ENCODE data around the gene ALDH1L1.

Gene ALDH1L1

GRCh38 chr3:126111126-126111551 lies 69.2 kb downstream of the ALDH1L1 start:
- Histone ChIP-seq H3K4me3 (ENCODE audit: low read depth, low read length) (no peak overlapping the region), H3K4me1 (ENCODE audit: control insufficient read depth, insufficient read depth, low read length) (no peaks in the 10 kb centered on the region), H3K27me3 (ENCODE audit: control insufficient read depth, insufficient read depth, low read length) (no peaks in the 10 kb centered on the region), H3K36me3 (ENCODE audit: control insufficient read depth, insufficient read depth, low read length) (no peaks in the 10 kb centered on the region), H3K9me3 (ENCODE audit: control insufficient read depth, insufficient read depth, low read length) (no peaks in the 10 kb centered on the region), H3K9ac (ENCODE audit: low read depth, low read length) (no peak overlapping the region)

DNA sequence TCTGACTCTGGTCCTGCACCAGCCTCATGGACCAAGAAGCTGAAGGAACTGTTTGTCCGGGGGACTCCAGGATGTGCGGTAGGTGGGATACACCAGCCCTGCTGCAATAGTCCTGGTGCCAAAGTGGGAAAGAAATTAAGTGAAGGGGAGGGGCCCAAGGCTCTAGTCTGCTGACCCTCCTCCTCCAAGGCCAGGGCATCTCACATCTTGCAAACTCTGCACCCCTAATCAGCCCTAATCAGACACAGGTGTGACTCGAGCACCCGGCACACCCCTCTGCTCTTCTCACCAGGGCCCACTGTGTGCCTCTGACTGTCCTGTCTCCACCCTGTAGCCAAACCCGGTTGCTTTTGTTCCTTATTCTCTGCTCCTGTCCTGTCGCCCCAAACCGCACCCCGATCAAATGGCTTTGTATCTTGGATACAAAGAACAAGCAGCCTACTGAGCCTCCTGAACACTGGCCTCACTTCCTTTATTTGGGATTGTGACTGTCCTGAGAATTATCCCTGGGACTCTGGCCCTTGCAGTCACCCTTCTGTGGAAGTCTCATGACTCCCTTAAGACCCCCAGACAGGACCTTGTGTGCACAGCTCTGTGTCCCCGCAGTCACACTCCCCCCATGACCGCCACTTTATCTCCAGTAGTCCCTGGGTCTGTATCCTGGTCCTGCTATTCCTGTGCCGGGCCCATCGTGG lies 69.8 kb downstream of the ALDH1L1 start:
- no peaks in the 10 kb centered on the region for H3K4me1 ChIP-seq (ENCODE audit: control insufficient read depth, insufficient read depth, low read length)
- no peaks in the 10 kb centered on the region for H3K27me3 ChIP-seq (ENCODE audit: control insufficient read depth, insufficient read depth, low read length)
- no peak overlapping the region for H3K4me3 ChIP-seq (ENCODE audit: low read depth, low read length)
- H3K9ac ChIP-seq (ENCODE audit: low read depth, low read length), result no peak overlapping the region
- H3K36me3 ChIP-seq (ENCODE audit: control insufficient read depth, insufficient read depth, low read length), result no peaks in the 10 kb centered on the region
- no peaks in the 10 kb centered on the region for H3K9me3 ChIP-seq (ENCODE audit: control insufficient read depth, insufficient read depth, low read length)

GRCh38 chr3:126109880-126110235 lies 70.5 kb downstream of the ALDH1L1 start:
- Histone ChIP-seq H3K9ac (ENCODE audit: low read depth, low read length) (no peak overlapping the region), H3K9me3 (ENCODE audit: control insufficient read depth, insufficient read depth, low read length) (no peaks in the 10 kb centered on the region), H3K36me3 (ENCODE audit: control insufficient read depth, insufficient read depth, low read length) (no peaks in the 10 kb centered on the region), H3K4me3 (ENCODE audit: low read depth, low read length) (no peak overlapping the region), H3K4me1 (ENCODE audit: control insufficient read depth, insufficient read depth, low read length) (no peaks in the 10 kb centered on the region), H3K27me3 (ENCODE audit: control insufficient read depth, insufficient read depth, low read length) (no peaks in the 10 kb centered on the region)

- Histone ChIP-seq H3K36me3 (ENCODE audit: control insufficient read depth, insufficient read depth, low read length) (no peaks in the 10 kb centered on the region), H3K4me3 (ENCODE audit: low read depth, low read length) (no peak overlapping the region), H3K9me3 (ENCODE audit: control insufficient read depth, insufficient read depth, low read length) (no peaks in the 10 kb centered on the region), H3K27me3 (ENCODE audit: control insufficient read depth, insufficient read depth, low read length) (no peaks in the 10 kb centered on the region), H3K4me1 (ENCODE audit: control insufficient read depth, insufficient read depth, low read length) (no peaks in the 10 kb centered on the region), H3K9ac (ENCODE audit: low read depth, low read length) (no peak overlapping the region)
These were observed 71.1 kb downstream of the ALDH1L1 start for GRCh38 chr3:126109146-126109879.

GRCh38 chr3:126108676-126109050 lies 71.7 kb downstream of the ALDH1L1 start:
- Histone ChIP-seq H3K4me3 (ENCODE audit: low read depth, low read length) (no peak overlapping the region), H3K9me3 (ENCODE audit: control insufficient read depth, insufficient read depth, low read length) (no peaks in the 10 kb centered on the region)

GRCh38 chr3:126107957-126108675 lies 72.3 kb downstream of the ALDH1L1 start:
- Histone ChIP-seq H3K9me3 (ENCODE audit: control insufficient read depth, insufficient read depth, low read length) (no peaks in the 10 kb centered on the region), H3K27me3 (ENCODE audit: control insufficient read depth, insufficient read depth, low read length) (no peaks in the 10 kb centered on the region), H3K4me3 (ENCODE audit: low read depth, low read length) (no peak overlapping the region), H3K4me1 (ENCODE audit: control insufficient read depth, insufficient read depth, low read length) (no peaks in the 10 kb centered on the region), H3K36me3 (ENCODE audit: control insufficient read depth, insufficient read depth, low read length) (no peaks in the 10 kb centered on the region), H3K9ac (ENCODE audit: low read depth, low read length) (no peak overlapping the region)

More at GRCh38 chr3:126108676-126109050, 71.7 kb downstream of the ALDH1L1 start:
- no peaks in the 10 kb centered on the region for H3K4me1 ChIP-seq (ENCODE audit: control insufficient read depth, insufficient read depth, low read length)
- no peak overlapping the region for H3K9ac ChIP-seq (ENCODE audit: low read depth, low read length)
- H3K36me3 ChIP-seq (ENCODE audit: control insufficient read depth, insufficient read depth, low read length), result no peaks in the 10 kb centered on the region
- no peaks in the 10 kb centered on the region for H3K27me3 ChIP-seq (ENCODE audit: control insufficient read depth, insufficient read depth, low read length)

GRCh38 chr3:126107203-126107939 lies 73.0 kb downstream of the ALDH1L1 start:
- Histone ChIP-seq H3K4me1 (ENCODE audit: control insufficient read depth, insufficient read depth, low read length) (no peaks in the 10 kb centered on the region), H3K9me3 (ENCODE audit: control insufficient read depth, insufficient read depth, low read length) (no peaks in the 10 kb centered on the region), H3K9ac (ENCODE audit: low read depth, low read length) (no peak overlapping the region), H3K27me3 (ENCODE audit: control insufficient read depth, insufficient read depth, low read length) (no peaks in the 10 kb centered on the region), H3K4me3 (ENCODE audit: low read depth, low read length) (no peak overlapping the region), H3K36me3 (ENCODE audit: control insufficient read depth, insufficient read depth, low read length) (no peaks in the 10 kb centered on the region)

DNA sequence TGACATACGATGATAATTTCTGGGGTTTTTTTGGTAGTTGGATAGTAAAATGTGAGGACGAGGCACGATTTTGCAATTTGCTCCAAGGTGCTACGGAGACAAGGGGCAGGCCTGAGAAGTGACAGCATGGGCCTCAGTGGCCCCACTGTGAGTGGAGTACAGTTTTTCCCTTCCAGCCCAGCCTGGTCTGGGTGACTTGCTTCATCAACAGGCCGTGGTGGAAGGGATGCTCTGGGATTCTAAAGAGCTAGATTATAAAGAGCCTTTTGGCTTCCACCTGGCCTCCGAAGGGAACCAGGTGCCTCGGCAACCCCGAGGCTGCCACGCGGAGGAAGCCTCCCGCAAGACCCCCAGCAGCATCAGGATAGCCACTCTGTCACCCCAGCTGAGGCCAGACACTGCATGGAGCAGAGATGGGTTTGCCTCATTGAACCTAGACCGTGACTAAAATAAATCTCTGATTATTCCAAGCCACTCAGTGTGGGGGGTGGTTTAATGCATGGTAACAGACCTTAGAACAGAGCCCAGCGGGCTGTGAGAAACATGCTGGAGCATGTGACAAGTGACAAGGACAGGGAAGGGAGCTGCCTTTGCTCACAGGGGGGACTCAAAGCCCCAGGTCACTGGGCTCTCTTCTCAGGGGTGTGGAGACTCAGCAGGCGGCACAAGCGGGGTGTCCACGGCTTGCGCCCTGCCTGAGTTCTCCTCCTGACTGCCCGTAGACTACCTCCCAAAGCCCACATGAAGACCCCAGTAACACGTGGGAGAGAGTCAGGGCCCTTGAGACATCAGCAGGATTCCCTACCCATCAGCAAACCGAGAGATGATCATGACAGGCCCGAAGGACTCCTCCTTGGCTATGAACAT lies 73.8 kb downstream of the ALDH1L1 start:
- no peaks in the 10 kb centered on the region for H3K27me3 ChIP-seq (ENCODE audit: control insufficient read depth, insufficient read depth, low read length)
- no peaks in the 10 kb centered on the region for H3K9me3 ChIP-seq (ENCODE audit: control insufficient read depth, insufficient read depth, low read length)
- H3K4me1 ChIP-seq (ENCODE audit: control insufficient read depth, insufficient read depth, low read length), result no peaks in the 10 kb centered on the region
- no peaks in the 10 kb centered on the region for H3K36me3 ChIP-seq (ENCODE audit: control insufficient read depth, insufficient read depth, low read length)
- no peak overlapping the region for H3K4me3 ChIP-seq (ENCODE audit: low read depth, low read length)
- no peak overlapping the region for H3K9ac ChIP-seq (ENCODE audit: low read depth, low read length)

DNA sequence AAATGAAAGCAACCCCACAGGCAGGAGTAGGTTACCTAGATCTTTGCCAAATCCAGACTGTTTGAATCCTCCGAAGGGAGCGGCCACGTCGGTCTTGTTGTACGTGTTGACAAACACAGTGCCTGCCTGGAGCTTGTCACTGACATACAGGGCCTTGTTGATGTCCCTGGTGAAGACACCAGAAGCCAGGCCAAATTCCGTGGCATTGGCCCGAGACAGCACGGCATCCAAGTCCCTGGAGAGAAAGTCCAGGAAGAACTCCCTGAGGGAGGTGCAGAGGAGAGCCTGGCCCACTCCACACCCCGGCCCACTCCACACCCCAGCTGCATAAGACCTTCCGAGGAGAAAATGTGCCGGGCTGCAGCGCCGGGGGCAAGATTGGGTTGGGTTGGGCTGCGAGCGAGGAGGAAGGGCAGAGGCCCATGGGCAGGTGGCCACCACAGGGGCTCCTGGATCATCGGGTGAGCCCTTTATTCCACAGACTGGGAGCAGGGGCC lies 74.6 kb downstream of the ALDH1L1 start:
- no peaks in the 10 kb centered on the region for H3K9me3 ChIP-seq (ENCODE audit: control insufficient read depth, insufficient read depth, low read length)
- H3K9ac ChIP-seq (ENCODE audit: low read depth, low read length), result no peak overlapping the region
- no peaks in the 10 kb centered on the region for H3K36me3 ChIP-seq (ENCODE audit: control insufficient read depth, insufficient read depth, low read length)
- H3K27me3 ChIP-seq (ENCODE audit: control insufficient read depth, insufficient read depth, low read length), result no peaks in the 10 kb centered on the region
- no peak overlapping the region for H3K4me3 ChIP-seq (ENCODE audit: low read depth, low read length)
- H3K4me1 ChIP-seq (ENCODE audit: control insufficient read depth, insufficient read depth, low read length), result no peaks in the 10 kb centered on the region

- Histone ChIP-seq H3K4me3 (ENCODE audit: low read depth, low read length) (no peak overlapping the region), H3K4me1 (ENCODE audit: control insufficient read depth, insufficient read depth, low read length) (no peaks in the 10 kb centered on the region), H3K27me3 (ENCODE audit: control insufficient read depth, insufficient read depth, low read length) (no peaks in the 10 kb centered on the region), H3K9ac (ENCODE audit: low read depth, low read length) (no peak overlapping the region), H3K9me3 (ENCODE audit: control insufficient read depth, insufficient read depth, low read length) (no peaks in the 10 kb centered on the region), H3K36me3 (ENCODE audit: control insufficient read depth, insufficient read depth, low read length) (no peaks in the 10 kb centered on the region)
These were observed 75.4 kb downstream of the ALDH1L1 start for GRCh38 chr3:126104742-126105605.

All from iPS-15b (cell line).